ENCODE data around the gene SMC6.
A peak's percentile ranks its signal among the peaks of the same experiment; 100 is the strongest.

Gene SMC6

GRCh38 chr2:17646838-17647701 is 106.5 kb downstream of the SMC6 start:
- DNase-seq (ENCODE audit: low read depth), result no peak

- peak; percentile 22 for DNase-seq (ENCODE audit: low read depth)
Observed at GRCh38 chr2:17646081-17646554, 107.5 kb downstream of the SMC6 start.

- DNase-seq (ENCODE audit: low read depth), result no peak
Observed at GRCh38 chr2:17644997-17645720, 108.5 kb downstream of the SMC6 start.

- DNase-seq (ENCODE audit: low read depth), result no peak
Observed at GRCh38 chr2:17643031-17643615, 110.5 kb downstream of the SMC6 start.

GRCh38 chr2:17640406-17640805 is 113.2 kb downstream of the SMC6 start:
- DNase-seq (ENCODE audit: low read depth), result no peak

- no peak for DNase-seq (ENCODE audit: low read depth)
Observed at GRCh38 chr2:17638196-17638743, 115.3 kb downstream of the SMC6 start.

GRCh38 chr2:17637131-17637906 is 116.3 kb downstream of the SMC6 start:
- no peak for DNase-seq (ENCODE audit: low read depth)

- no peak for DNase-seq (ENCODE audit: low read depth)
Observed at GRCh38 chr2:17636257-17636656, 117.4 kb downstream of the SMC6 start.

- no peak for DNase-seq (ENCODE audit: low read depth)
Observed at GRCh38 chr2:17634997-17635396, 118.6 kb downstream of the SMC6 start.

GRCh38 chr2:17630089-17630488 is 123.5 kb downstream of the SMC6 start:
- DNase-seq (ENCODE audit: low read depth), result no peak

- DNase-seq (ENCODE audit: low read depth), result no peak
Observed at GRCh38 chr2:17628349-17629261, 125.0 kb downstream of the SMC6 start.

- DNase-seq (ENCODE audit: low read depth), result no peak
Observed at GRCh38 chr2:17627434-17627833, 126.2 kb downstream of the SMC6 start.

- no peak for DNase-seq (ENCODE audit: low read depth)
Observed at GRCh38 chr2:17626986-17627385, 126.6 kb downstream of the SMC6 start.

- no peak for DNase-seq (ENCODE audit: low read depth)
Observed at GRCh38 chr2:17625446-17625845, 128.2 kb downstream of the SMC6 start.

- no peak for DNase-seq (ENCODE audit: low read depth)
Observed at GRCh38 chr2:17621781-17622180, 131.8 kb downstream of the SMC6 start.

- no peak for DNase-seq (ENCODE audit: low read depth)
Observed at GRCh38 chr2:17620841-17621240, 132.8 kb downstream of the SMC6 start.

- no peak for DNase-seq (ENCODE audit: low read depth)
Observed at GRCh38 chr2:17620280-17620679, 133.3 kb downstream of the SMC6 start.

- no peak for DNase-seq (ENCODE audit: low read depth)
Observed at GRCh38 chr2:17617955-17618354, 135.7 kb downstream of the SMC6 start.

- no peak for DNase-seq (ENCODE audit: low read depth)
Observed at GRCh38 chr2:17617516-17617915, 136.1 kb downstream of the SMC6 start.

- no peak for DNase-seq (ENCODE audit: low read depth)
Observed at GRCh38 chr2:17616405-17616804, 137.2 kb downstream of the SMC6 start.

All from activated gamma-delta T cell treated with anti-CD3 and anti-CD28 coated beads, Interleukin-2, amount 50 U/mL, for 16 hours (primary cell).